Right ventricle myocardium superior (tissue), 1 donor: ENCODE results near the gene SMPD2. TPM values are rescaled to one million over a fixed set of nuclear protein-coding genes. Genes with fewer than 3 reads are reported as not detected.
A peak's percentile ranks its signal among the peaks of the same experiment; 100 is the strongest.

Source experiments
- ATAC-seq: fragments of 200-7000 bp; cut with Tn5 transposase; one replicate; pipeline ENCODE4 v1.9.1; 2020; ENCODE audit warnings: mild to moderate bottlenecking; ENCODE audit not compliant: poor library complexity
- DNase-seq: peaks from one replicate; pipeline ENCODE4 v3.0.0-alpha.2; 2020
- intact Hi-C: fragments of 100-400 bp; cut with DNase I; formaldehyde crosslinking; loops from one replicate; pipeline ENCODE4 v1.11.2; 2022
- total RNA-seq: library from RNA; stranded (reverse); fragmentation: NEBNext Ultra II Directional; extraction: Animal tissue kit (Norgen Biotek cat#: 25700); gene quantifications from one replicate; pipeline ENCODE4 v1.2.1, GENCODE V29; 2021
- donor health status: DM: no; HTN: yes; CAD: no; lungs with severe emphysema.

SMPD2 gene
- total RNA-seq, 1 donor from 2014 or later, result 4.1 TPM

DNA sequence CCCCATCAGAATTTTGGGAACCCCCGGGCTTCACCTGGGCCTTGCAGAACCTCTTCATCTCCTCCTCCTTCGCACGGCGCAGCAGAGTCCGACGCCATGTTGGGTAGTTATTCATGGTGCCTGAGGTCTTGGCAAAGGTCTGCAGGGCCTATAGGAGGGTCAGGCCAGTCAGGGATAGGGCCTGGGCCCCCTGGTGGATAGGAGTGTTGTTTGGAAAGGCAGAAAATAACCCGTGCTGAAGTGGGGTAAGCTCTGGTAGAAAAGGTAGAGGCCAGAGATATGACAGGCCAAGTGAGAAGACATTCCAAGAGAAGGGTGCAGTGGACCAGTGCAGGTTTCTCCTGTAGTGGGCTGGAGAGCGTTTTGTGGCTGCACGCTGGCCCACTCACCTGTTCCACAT is 4.9 kb downstream of the SMPD2 start:
- ATAC-seq, result no peak

GRCh38 chr6:109446072-109446471 is 5.5 kb downstream of the SMPD2 start:
- intact Hi-C loops, result no loop called here

More for the DNA sequence above, 4.9 kb downstream of the SMPD2 start:
- no peak for DNase-seq
- intact Hi-C loops, result no loop called here

DNA sequence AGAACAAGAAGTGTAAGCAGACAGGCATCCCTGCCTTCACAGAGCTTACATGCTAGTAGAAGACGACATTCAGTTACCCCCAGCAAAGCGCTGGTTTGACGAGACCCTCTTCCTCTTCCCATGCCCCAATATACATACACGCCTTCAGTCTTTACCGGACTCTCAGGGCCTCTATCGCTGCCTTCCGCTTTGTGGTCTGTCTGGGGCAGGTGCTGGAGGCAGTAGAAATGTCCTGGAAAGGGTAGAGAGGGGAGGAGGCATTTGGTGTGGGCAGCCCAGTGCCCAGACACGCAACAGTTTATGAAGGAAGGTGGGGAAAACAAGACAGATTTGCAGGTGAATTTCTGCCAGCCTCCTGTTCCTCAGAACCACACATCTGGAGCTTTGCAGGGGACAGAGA is 6.0 kb downstream of the SMPD2 start:
- no peak for ATAC-seq
- intact Hi-C loops, result no loop called here
- DNase-seq, result no peak

More at GRCh38 chr6:109446072-109446471, 5.5 kb downstream of the SMPD2 start:
- no peak for ATAC-seq
- DNase-seq, result no peak

DNA sequence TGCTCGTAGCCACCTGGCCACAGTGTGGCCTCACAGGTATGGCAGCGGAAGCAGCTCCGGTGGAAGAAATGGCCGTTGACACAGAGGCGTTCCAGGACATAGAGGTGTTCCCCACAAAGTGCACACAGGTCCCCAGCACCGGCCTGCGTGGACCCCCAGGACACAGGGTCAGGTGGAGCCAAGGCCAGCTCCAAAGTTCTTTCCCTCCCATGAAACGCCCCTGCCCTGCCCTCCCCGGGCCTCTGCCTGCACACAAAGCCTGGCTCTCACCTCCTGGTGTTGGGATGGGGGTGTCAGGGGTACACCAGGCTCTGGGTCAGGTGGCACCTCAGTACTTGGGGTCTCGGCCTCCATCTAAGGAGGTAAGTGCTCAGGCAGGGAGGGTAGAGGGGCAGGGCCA is 6.6 kb downstream of the SMPD2 start:
- no peak for ATAC-seq

GRCh38 chr6:109447878-109448555 is 7.5 kb downstream of the SMPD2 start:
- ATAC-seq, result no peak
- intact Hi-C loops, result no loop called here
- DNase-seq, result no peak

More for the DNA sequence above, 6.6 kb downstream of the SMPD2 start:
- no peak for DNase-seq
- intact Hi-C loops, result no loop called here

- intact Hi-C loops, result no loop called here
- no peak for DNase-seq
- ATAC-seq, result no peak
Measured at GRCh38 chr6:109448615-109449014, 8.1 kb downstream of the SMPD2 start.

- DNase-seq (no peak), ATAC-seq (no peak)
- intact Hi-C loops, result no loop called here
Measured at GRCh38 chr6:109449064-109449794, 8.7 kb downstream of the SMPD2 start.

DNA sequence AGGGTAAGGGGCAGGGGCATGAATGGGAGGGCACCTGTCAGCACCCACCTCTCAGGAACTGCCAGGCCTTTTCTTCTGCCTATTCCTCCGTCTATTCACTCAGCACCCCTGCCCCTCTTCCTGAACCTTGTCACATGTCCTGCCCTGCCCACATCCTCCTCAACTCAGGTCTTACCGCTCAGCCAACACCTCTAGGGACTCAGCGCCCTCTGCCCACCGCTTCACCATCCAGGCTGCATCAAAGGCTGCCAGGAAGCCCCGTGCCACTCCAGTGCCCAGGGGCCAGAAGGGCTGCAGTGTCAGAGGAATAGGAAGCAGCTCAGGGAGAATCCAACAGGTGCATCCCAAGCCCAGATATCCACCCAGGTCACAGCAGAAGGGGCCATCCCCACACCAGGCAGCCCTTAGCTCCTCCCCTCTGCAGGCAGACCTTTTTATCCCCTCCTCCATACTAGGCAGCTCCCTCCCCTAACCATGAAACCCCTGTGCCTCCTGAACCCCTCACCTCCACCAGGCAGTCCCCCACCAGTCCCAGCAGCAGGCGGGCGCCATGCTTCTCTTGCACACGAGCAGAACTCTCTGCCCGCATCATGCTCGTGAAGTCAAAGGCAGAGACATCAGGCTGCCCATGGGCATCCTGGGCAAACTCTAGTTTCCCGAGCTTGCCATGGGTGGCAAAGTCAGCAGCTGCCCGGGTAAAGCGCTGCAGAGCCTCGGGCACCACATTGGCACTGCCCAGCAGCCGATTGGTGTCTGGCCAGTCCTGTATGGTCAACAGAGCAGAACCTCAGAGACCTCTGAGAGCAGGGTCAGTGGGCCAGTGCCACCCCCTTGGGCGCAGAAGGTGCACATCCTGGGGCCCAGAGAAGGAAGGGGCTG is 9.5 kb downstream of the SMPD2 start:
- ATAC-seq (no peak), DNase-seq (no peak)
- intact Hi-C loops, result no loop called here

DNA sequence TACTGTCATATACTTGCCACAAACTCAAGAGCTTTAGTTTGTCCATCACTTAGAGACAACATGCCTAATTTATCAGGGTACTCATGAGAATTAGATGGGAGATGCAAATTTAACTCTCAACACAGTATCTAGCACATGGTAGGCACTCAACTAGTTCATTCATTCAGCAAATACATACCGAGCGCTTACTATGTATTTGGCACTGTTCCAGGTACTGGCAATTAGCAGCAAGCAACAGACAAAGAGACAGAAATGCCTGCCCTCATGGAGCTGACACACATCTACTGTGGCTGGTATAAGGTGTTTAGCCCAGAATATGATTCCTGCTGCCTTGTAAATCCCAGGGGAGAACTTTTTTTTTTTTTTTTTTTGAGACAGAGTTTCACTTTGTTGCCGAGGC is 10.3 kb downstream of the SMPD2 start:
- ATAC-seq (no peak), DNase-seq (no peak)
- intact Hi-C loops, result no loop called here

- ATAC-seq (no peak), DNase-seq (no peak)
- intact Hi-C loops, result no loop called here
Measured at GRCh38 chr6:109451376-109451775, 10.9 kb downstream of the SMPD2 start.

- intact Hi-C loops, result no loop called here
- DNase-seq (no peak), ATAC-seq (no peak)
Measured at GRCh38 chr6:109452181-109452580, 11.7 kb downstream of the SMPD2 start.

DNA sequence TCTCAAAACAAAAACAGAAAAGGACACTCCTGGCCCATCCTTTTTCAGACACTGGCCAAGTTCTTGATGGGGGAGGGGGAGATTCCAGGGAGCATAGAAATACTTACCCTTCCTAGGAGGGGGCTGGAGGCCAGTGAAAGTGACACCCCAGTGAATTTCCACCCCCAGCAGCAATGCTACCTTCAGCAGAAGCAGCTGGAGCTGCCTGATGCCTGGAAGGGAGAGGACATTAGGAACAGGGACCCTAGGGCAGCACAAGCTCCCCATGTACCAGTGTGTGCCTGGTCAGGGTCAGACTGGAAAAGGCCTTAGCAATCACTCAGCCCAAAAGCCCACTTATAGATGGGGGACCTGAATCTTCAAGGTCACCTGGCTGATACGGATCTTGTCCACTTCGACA is 12.6 kb downstream of the SMPD2 start:
- ATAC-seq, result no peak
- DNase-seq, result no peak
- intact Hi-C loops, result no loop called here

DNA sequence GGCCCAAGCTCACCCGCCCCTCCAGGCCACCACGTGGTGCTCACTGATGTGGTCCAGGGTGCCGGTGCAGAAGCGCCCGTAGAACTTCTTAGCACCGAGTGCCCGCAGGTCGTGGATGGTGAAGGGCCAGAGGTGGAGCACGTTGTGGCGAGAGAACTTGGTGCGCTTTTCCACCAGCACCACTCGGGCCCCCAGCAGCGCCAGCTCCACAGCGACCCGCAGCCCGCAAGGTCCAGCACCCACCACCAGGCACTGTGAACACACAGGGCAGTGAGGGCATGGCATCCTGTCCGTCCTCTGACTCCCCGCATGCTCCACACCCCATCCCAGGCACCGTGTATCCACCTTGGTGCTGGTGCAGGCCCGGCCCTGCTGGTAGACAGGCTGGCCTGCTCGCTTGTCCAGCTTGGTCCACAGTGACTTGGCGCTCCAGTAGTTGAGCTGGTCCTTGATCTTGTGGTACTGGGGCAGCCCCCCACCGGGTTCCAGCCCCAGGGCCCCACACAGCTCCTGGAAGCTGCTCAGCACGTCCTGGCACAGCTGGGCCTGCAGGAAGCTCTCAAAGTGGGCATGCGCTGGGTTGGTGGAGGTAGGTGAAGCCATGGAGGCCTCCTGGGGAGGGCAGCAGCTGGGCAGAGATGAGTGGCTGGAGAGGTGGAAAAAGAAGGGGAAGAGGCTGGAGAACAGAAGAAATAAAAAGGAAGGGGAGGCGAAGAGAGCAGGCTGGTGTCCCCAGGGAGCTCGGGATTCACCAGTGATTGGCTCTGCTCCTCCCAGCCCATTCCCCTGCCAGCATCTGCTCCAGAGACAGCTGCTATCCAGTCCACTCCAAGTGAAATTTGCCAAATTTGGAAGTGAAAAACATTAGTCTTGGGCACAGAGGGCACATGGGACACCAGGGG is 13.3 kb downstream of the SMPD2 start:
- DNase-seq (peak; percentile 64), ATAC-seq (no peak)
- intact Hi-C loops, result no loop called here

- peak; percentile 18 for ATAC-seq
- intact Hi-C loops, result no loop called here
- peak; percentile 54 for DNase-seq
Measured at GRCh38 chr6:109454496-109455436, 14.2 kb downstream of the SMPD2 start.

DNA sequence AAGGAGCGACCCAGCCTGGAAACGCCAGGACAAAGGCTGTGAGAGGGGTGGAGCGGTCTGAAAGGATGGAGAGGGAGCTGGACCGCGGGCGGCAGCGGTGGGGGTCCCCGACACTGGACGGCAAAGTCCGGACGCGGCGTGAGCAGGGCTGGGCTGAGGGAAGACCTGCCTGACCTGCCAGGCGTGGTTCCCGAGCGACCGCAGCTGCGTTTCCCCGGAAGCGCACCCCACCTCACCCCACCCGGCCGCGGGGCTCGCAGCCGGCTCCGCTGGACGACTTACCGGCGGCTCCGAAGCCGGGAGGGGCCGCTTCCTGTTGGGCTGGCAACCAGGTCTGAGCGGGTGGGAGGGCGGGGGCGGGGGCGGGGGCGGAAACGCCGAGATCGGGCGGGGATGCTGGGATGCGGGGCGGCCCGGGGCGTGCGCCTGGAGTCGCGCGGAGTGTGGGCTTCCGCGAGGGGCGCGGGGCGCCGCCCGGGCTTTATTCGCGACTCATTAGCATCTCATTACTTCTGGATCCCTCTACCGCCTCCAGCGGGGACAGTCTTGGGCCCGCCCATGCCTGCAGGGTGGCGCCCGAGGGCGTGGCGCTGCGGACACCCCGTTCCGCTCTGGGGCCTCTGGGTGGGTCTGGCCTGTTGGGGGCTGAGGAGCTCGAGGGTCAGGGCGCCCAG is 15.1 kb downstream of the SMPD2 start, which contains the start of gene MICAL1:
TSS of gene MICAL1 (minus strand) at position 336 of the 674 bp plus-strand sequence. CDS start 1,576 bp downstream, outside the sequence.
- peak; percentile 86 for DNase-seq
- intact Hi-C loops, result no loop called here
- peak; percentile 84 for ATAC-seq

GRCh38 chr6:109456111-109456583 is 15.6 kb downstream of the SMPD2 start:
- no peak for DNase-seq
- ATAC-seq, result peak; percentile 18
- intact Hi-C loops, result no loop called here
